Right ventricle myocardium inferior (tissue), 1 donor: ENCODE results near the gene KDF1. TPM values are rescaled to one million over a fixed set of nuclear protein-coding genes. Genes with fewer than 3 reads are reported as not detected.
"Not testable (repeated sequence)": the region's sequence is repeated elsewhere in the genome, so short reads cannot be mapped to it uniquely, and the experiment has no call there.

ENCODE experiments used
- ATAC-seq: fragments of 200-7000 bp; cut with Tn5 transposase; one replicate; pipeline ENCODE4 v1.9.1; 2020; ENCODE audit warnings: mild to moderate bottlenecking, moderate library complexity
- DNase-seq: peaks from one replicate; pipeline ENCODE4 v3.0.0; 2021; ENCODE audit errors: missing footprints
- intact Hi-C: fragments of 100-400 bp; cut with DNase I; formaldehyde crosslinking; loops from one replicate; pipeline ENCODE4 v1.11.0; 2022
- total RNA-seq: library from RNA; stranded (reverse); fragmentation: NEBNext Ultra II Directional; extraction: Animal tissue kit (Norgen Biotek cat#: 25700); gene quantifications from one replicate; pipeline ENCODE4 v1.2.1, GENCODE V29; 2021
- donor health status: DM: no; HTN: yes; CAD: no; lungs with severe emphysema.

KDF1 gene
- total RNA-seq, 1 donor from 2014 or later, result 0.68 TPM

GRCh38 chr1:26996024-26996423, 35.8 kb upstream of the KDF1 start:
- ATAC-seq, result no peak
- intact Hi-C loops, result loop anchor here (2.0 kb wide), 1 partner anchor 49 kb away; no protein-coding TSS in a partner anchor
- no peak for DNase-seq

- DNase-seq, result no peak
- intact Hi-C loops, result no loop called here
- no peak for ATAC-seq
Observed at GRCh38 chr1:26994787-26995517, 34.7 kb upstream of the KDF1 start.

GRCh38 chr1:26994020-26994786, 33.9 kb upstream of the KDF1 start:
- ATAC-seq, result no peak
- intact Hi-C loops, result no loop called here
- DNase-seq, result no peak

DNA sequence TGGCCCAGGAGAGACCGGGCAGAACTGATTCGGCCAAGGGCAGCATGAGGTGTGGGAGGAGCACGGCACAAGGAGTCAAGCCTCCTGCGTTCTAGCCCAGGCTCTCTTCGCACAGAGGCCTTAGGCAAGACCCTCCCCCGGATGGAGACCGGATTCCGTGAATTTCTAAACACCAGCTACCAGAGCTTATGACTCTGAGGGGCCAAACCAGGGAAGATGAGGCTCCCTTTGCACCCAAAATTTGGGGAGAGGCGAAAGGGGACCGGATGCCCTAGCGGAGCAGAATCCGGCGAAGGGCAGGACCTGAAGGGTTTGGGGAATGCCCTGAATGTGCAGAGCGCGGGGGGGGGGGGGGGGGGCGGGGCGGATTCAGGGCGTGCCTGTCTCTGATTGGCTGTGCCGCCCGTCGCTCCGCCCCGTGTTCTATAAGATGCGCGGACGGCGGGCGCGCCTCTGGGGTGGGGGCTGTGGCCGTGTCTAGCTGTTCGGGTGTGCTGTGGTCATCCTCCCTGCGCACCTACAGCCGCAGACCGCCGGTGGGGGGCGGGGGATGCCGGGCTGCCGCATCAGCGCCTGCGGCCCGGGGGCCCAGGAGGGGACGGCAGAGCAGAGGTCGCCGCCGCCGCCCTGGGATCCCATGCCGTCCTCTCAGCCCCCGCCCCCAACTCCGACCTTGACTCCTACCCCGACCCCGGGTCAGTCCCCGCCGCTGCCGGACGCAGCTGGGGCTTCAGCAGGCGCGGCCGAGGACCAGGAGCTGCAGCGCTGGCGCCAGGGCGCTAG, 33.2 kb upstream of the KDF1 start, which contains the start of gene TRNP1:
Gene TRNP1 (plus strand): TSS at position 456 of the 783 bp plus-strand sequence. CDS start 95 bp downstream, at position 551.
- peak; percentile 92 for DNase-seq
- ATAC-seq, result peak; percentile 66
- intact Hi-C loops, result no loop called here

GRCh38 chr1:26991310-26992116, 31.2 kb upstream of the KDF1 start:
- ATAC-seq (no peak), DNase-seq (no peak)
- intact Hi-C loops, result no loop called here

DNA sequence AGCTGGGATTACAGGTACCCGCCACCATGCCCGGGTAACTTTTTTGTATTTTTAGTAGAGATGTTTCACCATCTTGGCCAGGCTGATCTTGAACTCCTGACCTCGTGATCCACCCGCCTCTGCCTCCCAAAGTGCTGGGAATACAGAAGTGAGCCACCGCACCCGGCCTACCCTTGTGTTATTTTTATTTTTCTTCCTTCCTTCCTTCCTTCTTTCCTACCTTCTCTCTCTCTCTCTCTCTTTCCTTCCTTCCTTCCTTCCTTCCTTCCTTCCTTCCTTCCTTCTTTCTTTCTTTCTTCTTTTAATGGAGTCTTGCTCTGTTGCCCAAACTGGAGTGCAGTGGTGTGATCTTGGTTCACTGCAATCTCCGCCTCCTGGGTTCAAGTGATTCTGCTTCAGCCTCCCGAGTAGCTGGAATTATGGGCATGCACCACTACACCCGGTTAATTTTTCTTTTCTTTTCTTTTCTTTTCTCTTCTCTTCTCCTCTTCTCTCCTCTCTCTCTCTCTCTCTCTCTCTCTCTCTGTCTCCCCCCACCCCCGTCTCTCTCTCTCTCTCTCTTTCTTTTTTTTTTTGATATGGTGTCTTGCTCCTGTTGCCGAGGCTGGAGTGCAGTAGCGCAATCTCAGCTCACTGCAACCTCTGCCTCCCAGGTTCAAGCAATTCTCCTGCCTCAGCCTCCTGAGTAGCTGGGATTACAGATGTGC, 29.3 kb upstream of the KDF1 start:
- intact Hi-C loops, DNase-seq: not testable (repeated sequence)

GRCh38 chr1:26986658-26987057, 26.4 kb upstream of the KDF1 start:
- DNase-seq (no peak), ATAC-seq (no peak)
- intact Hi-C loops, result no loop called here

More for the DNA sequence above, 29.3 kb upstream of the KDF1 start:
- ATAC-seq, result not testable (repeated sequence)

DNA sequence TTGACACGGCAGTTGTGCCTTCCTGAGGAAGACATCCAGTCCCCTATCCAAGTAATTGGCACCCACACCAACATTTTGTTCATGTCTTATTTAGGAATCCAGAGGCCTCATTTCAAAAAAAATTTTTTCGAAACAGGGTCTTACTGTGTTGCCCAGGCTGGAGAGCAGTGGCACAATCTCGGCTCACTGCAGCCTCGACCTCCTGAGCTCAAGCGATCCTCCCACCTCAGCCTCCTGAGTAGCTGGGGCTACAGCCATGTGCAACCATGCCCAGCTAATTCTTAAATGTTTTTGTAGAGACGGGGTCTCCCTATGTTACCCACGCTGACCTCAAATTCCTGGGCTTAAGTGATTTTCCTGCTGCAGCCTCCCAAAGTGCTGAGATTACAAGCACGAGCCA, 24.0 kb upstream of the KDF1 start:
- DNase-seq (no peak), ATAC-seq (no peak)
- intact Hi-C loops, result no loop called here

DNA sequence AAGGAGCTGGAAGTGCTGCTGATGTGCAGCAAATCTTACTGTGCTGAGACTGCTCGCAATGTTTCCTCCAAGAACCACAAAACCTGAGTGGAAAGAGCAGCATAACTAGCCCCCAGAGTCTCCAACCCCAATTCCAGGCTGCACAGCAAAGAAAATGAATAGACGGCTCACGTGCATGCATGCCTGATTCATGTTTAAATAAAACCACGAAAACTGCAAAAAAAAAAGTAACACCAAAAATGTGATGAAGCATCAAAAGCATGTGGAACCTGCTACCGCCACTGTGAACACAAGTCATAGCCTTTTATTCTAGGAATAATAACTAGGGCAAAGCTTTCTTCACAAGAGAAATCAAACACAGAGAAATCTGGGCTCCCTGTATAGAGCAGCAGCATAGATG, 23.6 kb upstream of the KDF1 start:
- ATAC-seq (no peak), DNase-seq (no peak)
- intact Hi-C loops, result no loop called here

DNA sequence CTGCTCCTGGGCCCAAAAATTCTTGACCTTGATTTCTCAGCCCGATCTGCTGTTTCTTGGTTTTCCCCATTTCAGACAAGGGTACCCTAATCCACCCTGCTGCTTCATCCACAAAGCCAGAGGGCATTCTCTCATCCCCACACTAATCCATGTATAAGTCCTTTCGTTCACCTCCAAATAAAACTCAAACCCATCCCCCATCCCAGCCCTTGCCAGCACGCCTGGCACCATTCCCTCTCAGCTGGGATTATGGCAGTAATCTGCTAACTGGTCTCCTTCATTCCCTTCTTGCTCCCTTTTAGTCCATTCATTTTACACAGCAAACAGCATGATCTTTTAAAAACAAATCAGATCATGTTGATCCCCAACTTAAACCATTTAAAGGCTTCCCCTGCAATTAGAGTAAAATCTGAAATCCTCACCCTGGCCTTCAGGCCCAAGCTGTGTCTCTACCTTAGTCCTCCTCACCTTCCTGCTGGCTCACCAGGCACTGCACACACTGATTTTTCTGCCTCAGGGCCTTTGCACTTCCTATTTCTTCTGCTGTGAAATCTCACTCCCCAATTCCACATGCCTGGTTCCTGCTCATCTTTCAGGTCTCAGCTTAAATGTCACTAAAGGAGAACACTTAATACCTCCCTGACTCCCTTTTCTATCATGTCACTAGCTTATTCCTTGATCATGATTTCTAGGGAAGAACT, 21.0 kb upstream of the KDF1 start:
- DNase-seq (no peak), ATAC-seq (no peak)
- intact Hi-C loops, result no loop called here

- intact Hi-C loops, result no loop called here
- no peak for ATAC-seq
- no peak for DNase-seq
Observed at GRCh38 chr1:26978901-26979300, 18.6 kb upstream of the KDF1 start.

DNA sequence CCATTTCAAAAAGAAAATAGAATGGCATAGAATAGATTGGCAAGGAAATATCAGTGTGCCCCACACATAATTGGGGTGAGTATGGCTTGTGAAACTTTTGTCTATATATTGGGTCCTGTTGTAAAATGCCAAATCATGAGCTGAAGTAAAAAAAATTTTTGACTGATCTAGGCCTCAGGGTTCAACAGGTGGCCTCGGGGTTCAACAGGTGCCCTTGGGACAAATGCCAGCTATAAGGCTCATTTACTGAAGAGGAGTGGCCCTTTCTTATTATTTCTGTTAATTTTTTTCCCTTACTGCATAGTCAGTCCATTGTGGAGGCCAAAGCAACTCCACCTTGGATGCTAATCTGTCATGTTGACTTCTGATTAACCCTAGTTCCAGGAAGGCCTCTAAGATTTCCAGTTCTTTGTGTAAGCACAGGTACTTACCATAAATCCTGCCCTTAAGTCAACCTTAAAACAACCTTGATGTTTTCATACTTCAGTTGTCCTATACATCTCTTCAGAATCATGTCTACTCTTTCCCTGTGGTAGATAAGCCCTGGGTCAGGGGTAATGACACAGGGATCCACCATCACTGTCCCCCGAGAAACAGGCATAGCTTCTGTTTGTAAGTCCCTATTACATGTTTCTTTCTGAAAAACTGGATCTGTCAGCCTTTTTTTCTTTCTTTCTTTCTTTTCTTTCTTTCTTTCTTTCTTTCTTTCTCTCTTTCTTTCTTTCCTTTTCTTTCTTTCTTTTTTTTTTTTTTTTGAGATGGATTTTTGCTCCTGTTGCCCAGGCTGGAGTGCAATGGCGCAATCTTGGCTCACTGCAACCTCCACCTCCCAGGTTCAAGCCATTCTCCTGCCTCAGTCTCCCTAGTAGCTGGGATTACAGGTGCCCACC, 16.6 kb upstream of the KDF1 start:
- ATAC-seq, result no peak
- DNase-seq, result no peak
- intact Hi-C loops, result no loop called here

DNA sequence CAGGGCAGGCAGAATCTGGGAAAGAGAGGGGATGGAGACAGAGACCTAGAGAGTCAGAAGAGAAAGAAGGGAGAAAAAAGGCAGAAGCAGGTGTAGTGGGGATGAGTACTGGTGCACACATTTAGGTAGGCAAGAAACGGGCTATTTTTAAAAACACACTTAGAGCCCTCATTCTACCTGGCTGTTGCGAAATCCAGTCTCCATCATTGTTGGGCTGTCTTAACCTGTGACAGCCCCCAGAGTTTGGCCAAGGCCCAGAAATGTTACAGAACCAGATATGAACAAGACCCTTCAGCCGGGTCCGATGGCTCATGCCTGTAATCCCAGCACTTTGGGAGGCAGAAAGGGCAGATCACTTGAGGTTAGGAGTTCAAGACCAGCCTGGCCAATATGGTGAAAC, 12.6 kb upstream of the KDF1 start:
- DNase-seq (no peak), ATAC-seq (no peak)
- intact Hi-C loops, result no loop called here

DNA sequence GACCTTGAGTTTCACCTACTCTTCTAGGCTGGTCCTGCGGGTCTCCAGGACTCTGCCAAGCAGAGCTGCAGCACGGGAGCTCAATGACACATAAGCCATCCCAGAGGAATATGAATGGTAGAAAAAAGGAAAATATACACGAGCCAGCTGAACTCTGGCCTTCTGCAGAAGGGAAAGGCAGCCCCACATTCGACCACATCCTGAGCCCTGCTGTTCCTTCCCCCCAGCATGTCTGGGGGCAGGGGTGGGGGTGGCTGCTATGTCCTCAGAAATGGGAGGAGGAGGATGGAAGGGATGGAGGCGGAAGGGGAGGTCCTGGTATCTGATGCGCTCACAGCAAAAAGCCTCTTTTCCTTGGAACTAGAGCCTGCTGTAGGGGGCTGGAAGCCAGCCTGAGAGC, 12.1 kb upstream of the KDF1 start:
- intact Hi-C loops, result no loop called here
- DNase-seq, result no peak
- ATAC-seq, result no peak

GRCh38 chr1:26971590-26971989, 11.3 kb upstream of the KDF1 start:
- DNase-seq (no peak), ATAC-seq (no peak)
- intact Hi-C loops, result no loop called here

DNA sequence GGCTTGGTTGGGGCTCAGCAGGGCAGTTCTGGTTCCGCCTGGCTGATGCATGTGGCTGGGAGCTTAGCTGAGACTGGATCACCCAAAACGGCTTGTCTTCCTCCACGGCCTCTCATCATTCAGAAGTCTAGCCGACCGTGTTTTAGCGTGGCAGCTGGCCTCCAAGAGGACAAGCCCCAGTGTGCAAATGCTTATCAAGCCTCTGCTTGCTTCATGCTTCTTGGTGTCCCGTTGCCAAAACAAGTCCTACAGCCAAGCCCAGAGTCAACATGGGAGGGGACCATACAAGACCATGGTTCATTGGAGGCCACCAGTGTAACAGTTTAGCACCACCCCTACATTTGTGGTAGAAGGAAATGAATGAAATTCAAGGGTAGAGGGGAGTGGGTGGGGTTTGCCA, 10.5 kb upstream of the KDF1 start:
- DNase-seq (no peak), ATAC-seq (no peak)
- intact Hi-C loops, result no loop called here
